Stomach (tissue), 9 donors: Measurements from ENCODE around the gene NUP85. TPM values are rescaled to one million over a fixed set of nuclear protein-coding genes. Genes with fewer than 3 reads are reported as not detected.
"Not testable (repeated sequence)": the region's sequence is repeated elsewhere in the genome, so short reads cannot be mapped to it uniquely, and the experiment has no call there.

Source experiments
- DNase-seq, 2 donors: peaks; one replicate each; pipeline versions ENCODE4 v3.0.0 to v3.0.0-alpha.2; 2013 to 2019
- H3K27ac ChIP-seq, 5 donors: fragments of 200-600 bp in 4 of 5; sonication (generic) in 4 of 5; one replicate each; pipeline ENCODE4 v1.5.1; 2013 to 2019; ENCODE audit warnings: mild to moderate bottlenecking in 1 of 5, moderate library complexity in 1 of 5
- H3K27me3 ChIP-seq, 3 donors: fragments of 200-600 bp; sonication (generic); one replicate each; pipeline ENCODE4 v1.5.1; 2017 to 2019; ENCODE audit warnings: mixed run types in 1 of 3
- H3K36me3 ChIP-seq, 4 donors: fragments of 200-600 bp; sonication (generic); 1 replicate in 3 of 4; 2 replicates in 1 of 4; pipeline ENCODE4 v1.5.1; 2016 to 2019
- H3K4me1 ChIP-seq, 4 donors: fragments of 200-600 bp; sonication (generic); one replicate each; pipeline ENCODE4 v1.5.1; 2016 to 2019
- H3K4me3 ChIP-seq, 4 donors: fragments of 200-600 bp; sonication (generic) in 3 of 4; one replicate each; pipeline ENCODE4 v1.5.1; 2016 to 2019; ENCODE audit warnings: mild to moderate bottlenecking in 1 of 4
- H3K9me3 ChIP-seq, 4 donors: fragments of 200-600 bp; sonication (generic); one replicate each; pipeline ENCODE4 v1.5.1; 2016 to 2019
- CTCF ChIP-seq, 7 experiments: fragments of 450-650 bp in 4 of 7; fragments of 200-600 bp in 3 of 7; sonication (generic) in 3 of 7; IDR thresholded peaks; one replicate each; pipeline ENCODE4 v1.5.1; 2016 to 2019; ENCODE audit warnings: antibody characterized with exemption in 7 of 7, control low read depth in 2 of 7, mild to moderate bottlenecking in 1 of 7
- EP300 ChIP-seq: sonication (generic); formaldehyde crosslinking; IDR thresholded peaks from one replicate; pipeline ENCODE4 v1.6.1; 2017; ENCODE audit warnings: antibody characterized with exemption
- POLR2A ChIP-seq, 4 donors: fragments of 450-650 bp; IDR thresholded peaks; one replicate each; pipeline ENCODE4 v1.6.1; 2016; ENCODE audit warnings: antibody characterized with exemption in 4 of 4, control low read depth in 2 of 4, mild to moderate bottlenecking in 1 of 4, moderate library complexity in 1 of 4
- POLR2AphosphoS5 ChIP-seq, 3 donors: sonication (generic); formaldehyde crosslinking; IDR thresholded peaks; one replicate each; pipeline ENCODE4 v1.6.1; 2016; ENCODE audit warnings: antibody characterized with exemption in 3 of 3
- WGBS, 5 donors: extraction: QIAGEN DNeasy Blood & Tissue Kit in 3 of 5; methylation state at CpG; one replicate each; pipeline versions ENCODE4 v1.1.5 to v1.1.7; 2013 to 2018; 5-methylcytosine and 5-hydroxymethylcytosine counted together
- intact Hi-C: fragments of 100-400 bp; cut with DNase I; formaldehyde crosslinking; loops from one replicate; pipeline ENCODE4 v1.15.1; 2023; ENCODE audit warnings: low total_unique reads
- polyA plus RNA-seq, 3 donors: library from polyadenylated mRNA; stranded (reverse); fragments of 200-250 nt; gene quantifications; one replicate each; pipeline ENCODE4 v1.2.3, GENCODE V29; 2013
- total RNA-seq, 5 donors: library from RNA; depleted of rRNA; stranded (reverse); fragments of >200 nt; gene quantifications; one replicate each; pipeline versions ENCODE4 v1.1.0 to v1.2.3, GENCODE V29; 2014 to 2016
- donor health status: healthy with polysubstance abuse.
- donor health status: Bipolar disorder and iron deficiency.
- donor health status: healthy.

The NUP85 gene
- total and polyA plus RNA-seq, 8 donors: 20.3 to 220 (median 33.2) TPM

- H3K27ac ChIP-seq: no peak overlapping the region
- WGBS, 5 donors: 93 to 96% (median 94%) methylated on average over 12 of the region's 12 CpGs
Observed at GRCh38 chr17:75246404-75246803, 40.9 kb downstream of the NUP85 start.

GRCh38 chr17:75249564-75249963 lies 44.1 kb downstream of the NUP85 start:
- Histone ChIP-seq H3K27ac (peak overlapping the region in 2 of 5 donors; percentile 25 to 51), H3K36me3 (peaks cover 20 to 38% (median 28%) of the 10 kb centered on the region in 4 donors), H3K4me3 (no peak overlapping the region), H3K27me3 (no peaks in the 10 kb centered on the region), H3K9me3 (no peaks in the 10 kb centered on the region), H3K4me1 (peaks cover 0 to 32% (median 9%) of the 10 kb centered on the region in 4 donors)
- 72 to 82% (median 78%) methylated on average over 4 of the region's 4 CpGs for WGBS, 5 donors
- intact Hi-C loops: no loop called here
- TF ChIP-seq POLR2A (IDR thresholded peaks at IDR 0.05) (no peak), EP300 (no peak), CTCF (IDR thresholded peaks at IDR 0.05) (no peak), POLR2AphosphoS5 (IDR thresholded peaks at IDR 0.05) (no peak)
- DNase-seq: no peak

More at GRCh38 chr17:75246404-75246803, 40.9 kb downstream of the NUP85 start:
- TF ChIP-seq POLR2A (IDR thresholded peaks at IDR 0.05) (no peak), CTCF (IDR thresholded peaks at IDR 0.05) (no peak), POLR2AphosphoS5 (IDR thresholded peaks at IDR 0.05) (no peak), EP300 (no peak)
- H3K27me3 ChIP-seq: no peaks in the 10 kb centered on the region
- no peak overlapping the region for H3K4me3 ChIP-seq
- peaks cover 52 to 70% (median 60%) of the 10 kb centered on the region in 4 donors for H3K36me3 ChIP-seq
- intact Hi-C loops: no loop called here
- H3K9me3 ChIP-seq: no peaks in the 10 kb centered on the region
- peaks cover 0 to 28% (median 6%) of the 10 kb centered on the region in 4 donors for H3K4me1 ChIP-seq
- no peak for DNase-seq

GRCh38 chr17:75250009-75250471 lies 44.6 kb downstream of the NUP85 start:
- peak; percentile 35 to 40 for DNase-seq
- H3K4me3 ChIP-seq: peak overlapping the region in 1 of 4 donors; percentile 0
- H3K27me3 ChIP-seq: no peaks in the 10 kb centered on the region
- no peaks in the 10 kb centered on the region for H3K9me3 ChIP-seq
- 62 to 72% (median 64%) methylated on average over 11 of the region's 11 CpGs for WGBS, 5 donors
- intact Hi-C loops: no loop called here
- peaks cover 16 to 34% (median 24%) of the 10 kb centered on the region in 4 donors for H3K36me3 ChIP-seq
- peak overlapping the region in 3 of 5 donors; percentile 10 to 51 (median 25) for H3K27ac ChIP-seq
- H3K4me1 ChIP-seq: peaks cover 0 to 32% (median 9%) of the 10 kb centered on the region in 4 donors
- TF ChIP-seq EP300: no peak
- no peak for TF ChIP-seq POLR2A (IDR thresholded peaks at IDR 0.05)
- no peak for TF ChIP-seq CTCF (IDR thresholded peaks at IDR 0.05)
- TF ChIP-seq POLR2AphosphoS5 (IDR thresholded peaks at IDR 0.05): no peak

GRCh38 chr17:75252039-75252816 lies 46.7 kb downstream of the NUP85 start:
- Histone ChIP-seq H3K27ac (no peak overlapping the region), H3K4me1 (peaks cover 0 to 40% (median 9%) of the 10 kb centered on the region in 4 donors), H3K27me3 (no peaks in the 10 kb centered on the region)

GRCh38 chr17:75255954-75256698 lies 50.6 kb downstream of the NUP85 start:
- intact Hi-C loops, H3K36me3 ChIP-seq, H3K4me3 ChIP-seq, H3K9me3 ChIP-seq, DNase-seq, H3K27me3 ChIP-seq: not testable (repeated sequence)
- WGBS, 5 donors: 42 to 56% (median 53%) methylated on average over 8 to 11 of the region's 11 CpGs
- Histone ChIP-seq H3K27ac (peak overlapping the region in 1 of 5 donors; percentile 26), H3K4me1 (peaks cover 15 to 54% (median 35%) of the 10 kb centered on the region in 4 donors)

More at GRCh38 chr17:75252039-75252816, 46.7 kb downstream of the NUP85 start:
- Histone ChIP-seq H3K9me3 (no peaks in the 10 kb centered on the region), H3K4me3 (no peak overlapping the region), H3K36me3 (peaks cover 0 to 16% (median 7%) of the 10 kb centered on the region in 4 donors)
- no peak for TF ChIP-seq EP300
- TF ChIP-seq CTCF (IDR thresholded peaks at IDR 0.05): no peak
- TF ChIP-seq POLR2A (IDR thresholded peaks at IDR 0.05): no peak
- DNase-seq: no peak
- intact Hi-C loops: no loop called here
- 86 to 94% (median 91%) methylated on average over 8 of the region's 8 CpGs for WGBS, 5 donors

GRCh38 chr17:75257228-75257627 lies 51.7 kb downstream of the NUP85 start:
- intact Hi-C loops, H3K36me3 ChIP-seq, H3K27me3 ChIP-seq, H3K9me3 ChIP-seq, H3K4me3 ChIP-seq, H3K27ac ChIP-seq, DNase-seq: not testable (repeated sequence)
- 24 to 38% (median 36%) methylated on average over 2 of the region's 2 CpGs for WGBS, 5 donors
- peaks cover 16 to 47% (median 38%) of the 10 kb centered on the region in 4 donors for H3K4me1 ChIP-seq
